ENCODE measurements around the gene KLHDC8A. TPM values are rescaled to one million over a fixed set of nuclear protein-coding genes. Genes with fewer than 3 reads are reported as not detected.

The KLHDC8A gene
- total RNA-seq, 1 experiment from 2014 or later, result 0.49 TPM

GRCh38 chr1:205301842-205302588, 54.7 kb downstream of the KLHDC8A start (continued):
- no peak for TF ChIP-seq JUND (IDR thresholded peaks at IDR 0.05)

- no peaks in the 10 kb centered on the region for H3K9me3 ChIP-seq (ENCODE audit: control insufficient read depth in 1 of 2, insufficient read depth in 1 of 2, low read depth in 1 of 2, low read length in 2 of 2)
- POLR2A ChIA-PET, result interaction anchor here (0.6 to 1.4 kb wide), 2 partner anchors 30 to 31 kb away, joined by 3 read pairs; no protein-coding TSS in a partner anchor
- no peaks in the 10 kb centered on the region for H3K79me2 ChIP-seq (ENCODE audit: insufficient read depth, low read length)
- H3K9ac ChIP-seq (ENCODE audit: low read length), result peak overlapping the region; percentile 66
- no peak overlapping the region for H2AFZ ChIP-seq (ENCODE audit: low read depth, low read length, poor library complexity, severe bottlenecking)
- 0 out of 4 replicates have a peak, but pooled peaks cover 2 to 4% of the 10 kb centered on the region in 2 experiments for H3K36me3 ChIP-seq (ENCODE audit: control insufficient read depth in 1 of 2, insufficient read depth in 2 of 2, low read length in 2 of 2)
- intact Hi-C loops (cut with micrococcal nuclease), result no loop called here
- peaks cover 48 to 70% of the 10 kb centered on the region in 2 experiments for H3K4me1 ChIP-seq (ENCODE audit: control insufficient read depth in 1 of 2, insufficient read depth in 2 of 2, low read length in 2 of 2)
- TF ChIP-seq FOSL1 (IDR thresholded peaks at IDR 0.05; ENCODE audit: low read depth) (no peak), EZH2 (IDR thresholded peaks at IDR 0.05) (no peak), SP1 (IDR thresholded peaks at IDR 0.05; ENCODE audit: low read depth) (peak; percentile 21; the same call in 1 of the 2 replicates), EGR1 (IDR thresholded peaks at IDR 0.05; ENCODE audit: low read depth) (peak; percentile 57), CEBPB (IDR thresholded peaks at IDR 0.05; ENCODE audit: low read depth) (no peak), ATF3 (IDR thresholded peaks at IDR 0.05) (no peak)
- RAD21 ChIA-PET (ENCODE audit: low non-redundant PET in 1 of 2, low total read pairs in 2 of 2, uncharacterized antibody in 2 of 2, unreplicated experiment in 2 of 2), result interaction anchor here (0.6 to 1.9 kb wide), 3 partner anchors 16 to 19 kb away, joined by 6 to 8 read pairs (median 7); no protein-coding TSS in a partner anchor
- H3K4me2 ChIP-seq (ENCODE audit: low read length), result peak overlapping the region; percentile 87
- no peaks in the 10 kb centered on the region for H4K20me1 ChIP-seq (ENCODE audit: insufficient read depth)
- H3K27me3 ChIP-seq (ENCODE audit: insufficient read depth, low read length), result no peaks in the 10 kb centered on the region
- peak overlapping the region; percentile 74 for H3K27ac ChIP-seq (ENCODE audit: low read depth, low read length)
- no peaks in the 10 kb centered on the region for H3K9me2 ChIP-seq (ENCODE audit: insufficient read depth)
- H3K4me3 ChIP-seq (replicated peaks in 1 of 2; ENCODE audit: low read depth in 1 of 2, low read length in 2 of 2), result peak overlapping the region; percentile 12 to 48
- ATAC-seq (peak; percentile 57), DNase-seq (ENCODE audit: low read depth, low spot score) (no peak)
- CTCF ChIA-PET, result interaction anchor here (1.8 kb wide), 1 partner anchor 34 kb away, joined by 4 read pairs; no protein-coding TSS in a partner anchor
- no TSS peak for BruUV-seq (replicated peaks)
Observed at GRCh38 chr1:205301205-205301821, 55.4 kb downstream of the KLHDC8A start.
